GM23248 (cell line): ENCODE measurements around the gene SERINC1. TPM values are rescaled to one million over a fixed set of nuclear protein-coding genes. Genes with fewer than 3 reads are reported as not detected.

Source experiments
- DNase-seq: peaks from one replicate; pipeline ENCODE4 v3.0.0-alpha.2; 2015
- H2AFZ ChIP-seq: fragments of 200-600 bp; sonication (generic); 2 replicates; pipeline ENCODE4 v1.6.1; 2016; ENCODE audit warnings: antibody characterized with exemption
- H3F3A ChIP-seq: fragments of 200-600 bp; sonication (generic); 2 replicates; pipeline ENCODE4 v1.6.1; 2016; ENCODE audit warnings: mild to moderate bottlenecking, antibody characterized with exemption, mixed run types; ENCODE audit not compliant: insufficient read depth
- H3K27ac ChIP-seq: fragments of 200-600 bp; sonication (generic); 2 replicates; pipeline ENCODE4 v1.5.1; 2016; ENCODE audit warnings: mild to moderate bottlenecking
- H3K27me3 ChIP-seq: fragments of 200-600 bp; sonication (generic); replicated peaks from 2 replicates; pipeline ENCODE4 v1.6.1; 2016; ENCODE audit warnings: mild to moderate bottlenecking; ENCODE audit not compliant: insufficient read depth
- H3K36me3 ChIP-seq: fragments of 200-600 bp; sonication (generic); 2 replicates; pipeline ENCODE4 v1.6.1; 2016; ENCODE audit warnings: low read depth, mild to moderate bottlenecking
- H3K4me1 ChIP-seq: fragments of 200-600 bp; sonication (generic); 2 replicates; pipeline ENCODE4 v1.6.1; 2016; ENCODE audit warnings: mild to moderate bottlenecking; ENCODE audit not compliant: insufficient read depth
- H3K4me2 ChIP-seq: fragments of 200-600 bp; sonication (generic); one replicate; pipeline ENCODE4 v1.6.1; 2016; ENCODE audit warnings: mild to moderate bottlenecking; ENCODE audit not compliant: unreplicated experiment
- H3K4me3 ChIP-seq: fragments of 200-600 bp; sonication (generic); 2 replicates; pipeline ENCODE4 v1.5.1; 2016; ENCODE audit warnings: mild to moderate bottlenecking
- H3K79me2 ChIP-seq: fragments of 200-600 bp; sonication (generic); 2 replicates; pipeline ENCODE4 v1.6.1; 2016; ENCODE audit warnings: mild to moderate bottlenecking; ENCODE audit not compliant: insufficient read depth
- H3K9ac ChIP-seq: fragments of 200-600 bp; sonication (generic); 2 replicates; pipeline ENCODE4 v1.6.1; 2016; ENCODE audit warnings: mild to moderate bottlenecking
- H3K9me2 ChIP-seq: fragments of 200-600 bp; sonication (generic); 2 replicates; pipeline ENCODE4 v1.6.1; 2016; ENCODE audit warnings: mixed run types, mild to moderate bottlenecking, moderate library complexity; ENCODE audit not compliant: insufficient read depth
- H3K9me3 ChIP-seq: fragments of 200-600 bp; sonication (generic); one replicate; pipeline ENCODE4 v1.6.1; 2017; ENCODE audit warnings: low read depth
- H4K20me1 ChIP-seq: fragments of 200-600 bp; sonication (generic); 2 replicates; pipeline ENCODE4 v1.6.0; 2016; ENCODE audit not compliant: insufficient read depth
- EZH2 ChIP-seq: fragments of 200-600 bp; sonication (generic); IDR thresholded peaks from 2 replicates; pipeline ENCODE4 v1.6.1; 2018; ENCODE audit warnings: antibody characterized with exemption, mild to moderate bottlenecking; ENCODE audit not compliant: insufficient read depth, poor library complexity, severe bottlenecking
- EZH2phosphoT487 ChIP-seq: fragments of 200-600 bp; sonication (generic); IDR thresholded peaks from 2 replicates; pipeline ENCODE4 v1.6.1; 2018; ENCODE audit warnings: antibody characterized with exemption, moderate library complexity, mild to moderate bottlenecking, low read depth; ENCODE audit not compliant: insufficient read depth
- WGBS, 2 experiments: methylation state at CpG; one replicate each; pipeline ENCODE4 v1.1.6; 2015 to 2017; ENCODE audit warnings: low lambda C conversion rate in 2 of 2, low coverage in 1 of 2; ENCODE audit errors: missing lambda C conversion rate in 2 of 2; 5-methylcytosine and 5-hydroxymethylcytosine counted together
- in situ Hi-C: fragments of 300-500 bp; cut with MboI; formaldehyde crosslinking; loops from 2 replicates; pipeline ENCODE4 v1.15.0; 2020
- polyA plus RNA-seq: library from polyadenylated mRNA; unstranded; fragments of >200 nt; fragmentation: Nextera tagmentation; extraction: Ambion mirVana; gene quantifications from 2 replicates; pipeline ENCODE4 v1.2.1, GENCODE V29; 2016
- total RNA-seq: library from RNA; depleted of rRNA; stranded (reverse); fragments of >200 nt; shearing (Covaris generic); gene quantifications from 2 replicates; pipeline ENCODE4 v1.2.3, GENCODE V29; 2014

SERINC1 gene
- total and polyA plus RNA-seq, 2 experiments from 2014 or later = 243 to 346 TPM

GRCh38 chr6:122422003-122422402, 49.6 kb downstream of the SERINC1 start:
- no peak for DNase-seq
- Histone ChIP-seq H3K4me3 (no peak overlapping the region), H3K9ac (no peak overlapping the region), H3K4me2 (no peak overlapping the region), H3F3A (no peaks in the 10 kb centered on the region), H3K4me1 (no peaks in the 10 kb centered on the region), H3K27me3 (no peaks in the 10 kb centered on the region), H3K36me3 (peaks cover 30% of the 10 kb centered on the region), H3K9me3 (no peaks in the 10 kb centered on the region), H2AFZ (no peak overlapping the region), H4K20me1 (no peaks in the 10 kb centered on the region), H3K27ac (no peak overlapping the region), H3K9me2 (no peaks in the 10 kb centered on the region), H3K79me2 (no peaks in the 10 kb centered on the region)
- 98 to 99% methylated on average over 2 of the region's 2 CpGs for WGBS, 2 experiments
- in situ Hi-C loops = no loop called here
- TF ChIP-seq EZH2 (no peak), EZH2phosphoT487 (no peak)

- Histone ChIP-seq H3K4me1 (no peaks in the 10 kb centered on the region), H3K9me3 (no peaks in the 10 kb centered on the region), H3F3A (no peaks in the 10 kb centered on the region), H3K4me3 (no peak overlapping the region), H3K9me2 (no peaks in the 10 kb centered on the region), H3K79me2 (peaks cover 7% of the 10 kb centered on the region), H3K4me2 (no peak overlapping the region), H4K20me1 (no peaks in the 10 kb centered on the region), H3K27ac (no peak overlapping the region), H3K36me3 (peaks cover 18% of the 10 kb centered on the region; the same call in 1 of the 2 replicates), H2AFZ (no peak overlapping the region), H3K9ac (no peak overlapping the region), H3K27me3 (no peaks in the 10 kb centered on the region)
- in situ Hi-C loops = no loop called here
- no peak for DNase-seq
- TF ChIP-seq EZH2phosphoT487 (no peak), EZH2 (no peak)
- 79 to 92% methylated on average over 1 of the region's 1 CpG for WGBS, 2 experiments
Measured at GRCh38 chr6:122416825-122417224, 54.8 kb downstream of the SERINC1 start.

GRCh38 chr6:122412001-122412400, 59.6 kb downstream of the SERINC1 start:
- in situ Hi-C loops = no loop called here
- no peak overlapping the region for H3K9ac ChIP-seq

GRCh38 chr6:122408702-122409458, 62.7 kb downstream of the SERINC1 start:
- 75 to 78% methylated on average over 6 of the region's 6 CpGs for WGBS, 2 experiments
- TF ChIP-seq EZH2phosphoT487 (no peak), EZH2 (no peak)

More at GRCh38 chr6:122412001-122412400, 59.6 kb downstream of the SERINC1 start:
- H2AFZ ChIP-seq = no peak overlapping the region
- no peaks in the 10 kb centered on the region for H3K27me3 ChIP-seq
- H3K27ac ChIP-seq = no peak overlapping the region
- H3F3A ChIP-seq = no peaks in the 10 kb centered on the region
- H3K9me3 ChIP-seq = no peaks in the 10 kb centered on the region
- H3K4me1 ChIP-seq = no peaks in the 10 kb centered on the region
- H4K20me1 ChIP-seq = no peaks in the 10 kb centered on the region
- no peak for TF ChIP-seq EZH2phosphoT487
- no peak for TF ChIP-seq EZH2
- peaks cover 54% of the 10 kb centered on the region for H3K79me2 ChIP-seq
- DNase-seq = no peak
- peaks cover 8% of the 10 kb centered on the region; the same call in 1 of the 2 replicates for H3K36me3 ChIP-seq
- H3K4me2 ChIP-seq = no peak overlapping the region
- H3K4me3 ChIP-seq = no peak overlapping the region
- H3K9me2 ChIP-seq = no peaks in the 10 kb centered on the region

More at GRCh38 chr6:122408702-122409458, 62.7 kb downstream of the SERINC1 start:
- DNase-seq = no peak
- H3K4me1 ChIP-seq = no peaks in the 10 kb centered on the region
- in situ Hi-C loops = no loop called here
- H3K36me3 ChIP-seq = peaks cover 3% of the 10 kb centered on the region; the same call in 1 of the 2 replicates
- H3K9me2 ChIP-seq = no peaks in the 10 kb centered on the region
- H3K9me3 ChIP-seq = no peaks in the 10 kb centered on the region
- H4K20me1 ChIP-seq = no peaks in the 10 kb centered on the region
- H3F3A ChIP-seq = no peaks in the 10 kb centered on the region
- H3K9ac ChIP-seq = no peak overlapping the region
- H2AFZ ChIP-seq = no peak overlapping the region
- no peak overlapping the region for H3K4me3 ChIP-seq
- H3K79me2 ChIP-seq = peaks cover 86% of the 10 kb centered on the region
- H3K4me2 ChIP-seq = no peak overlapping the region
- H3K27me3 ChIP-seq = no peaks in the 10 kb centered on the region
- H3K27ac ChIP-seq = no peak overlapping the region
